Astrocyte of the hippocampus (primary cell): ENCODE data around the gene DPH2.
A peak's percentile ranks its signal among the peaks of the same experiment; 100 is the strongest.

Source experiments
- DNase-seq: peaks from one replicate; pipeline ENCODE4 v3.0.0; 2011; ENCODE audit warnings: low read depth, low spot score

The DPH2 gene

DNA sequence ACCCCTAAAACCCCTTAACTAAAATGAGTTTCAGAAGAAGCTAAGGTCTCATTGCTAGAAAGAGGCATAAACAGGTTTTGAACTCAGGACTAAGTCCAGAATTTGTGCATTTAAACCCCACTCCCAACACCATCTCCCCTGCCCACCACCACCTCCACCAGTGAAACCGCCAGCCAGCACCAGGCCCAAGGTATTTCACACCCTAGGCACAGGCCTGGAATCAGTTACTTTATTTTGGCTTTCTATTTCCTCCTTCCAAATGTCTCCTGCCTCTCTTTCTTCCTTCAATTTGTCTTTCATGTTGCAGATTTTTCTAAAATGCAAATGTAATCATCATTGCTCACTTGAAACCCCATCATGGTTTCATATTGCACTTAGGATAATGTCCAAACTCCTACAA lies 24.9 kb upstream of the DPH2 start:
- DNase-seq = no peak

DNA sequence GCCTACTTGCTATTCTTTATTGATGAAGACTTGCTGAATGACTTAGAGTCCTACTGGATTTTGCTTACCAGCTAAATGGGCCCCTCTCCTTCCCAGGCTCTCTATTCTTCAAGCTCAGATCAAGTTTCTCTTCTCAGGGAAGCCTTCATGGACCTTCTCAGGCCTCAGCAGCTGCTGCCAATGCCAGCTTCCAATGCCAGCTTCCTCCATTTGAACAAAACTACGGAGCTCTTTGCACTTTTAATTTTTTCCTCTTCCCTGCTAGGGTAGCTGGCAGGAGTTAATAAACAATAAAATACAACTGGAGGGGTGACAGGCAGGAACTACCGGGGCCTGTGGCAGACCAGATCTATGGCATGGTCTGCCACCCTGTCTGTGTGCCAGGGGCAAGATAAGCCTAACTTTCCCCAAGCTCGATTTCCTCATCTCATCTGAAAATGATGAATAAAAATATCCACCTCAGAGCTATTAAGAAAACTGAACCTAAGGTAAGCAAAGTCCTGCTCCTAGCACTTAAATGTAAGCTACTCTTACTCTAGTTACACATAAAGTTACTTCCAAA lies 24.1 kb upstream of the DPH2 start:
- no peak for DNase-seq

DNA sequence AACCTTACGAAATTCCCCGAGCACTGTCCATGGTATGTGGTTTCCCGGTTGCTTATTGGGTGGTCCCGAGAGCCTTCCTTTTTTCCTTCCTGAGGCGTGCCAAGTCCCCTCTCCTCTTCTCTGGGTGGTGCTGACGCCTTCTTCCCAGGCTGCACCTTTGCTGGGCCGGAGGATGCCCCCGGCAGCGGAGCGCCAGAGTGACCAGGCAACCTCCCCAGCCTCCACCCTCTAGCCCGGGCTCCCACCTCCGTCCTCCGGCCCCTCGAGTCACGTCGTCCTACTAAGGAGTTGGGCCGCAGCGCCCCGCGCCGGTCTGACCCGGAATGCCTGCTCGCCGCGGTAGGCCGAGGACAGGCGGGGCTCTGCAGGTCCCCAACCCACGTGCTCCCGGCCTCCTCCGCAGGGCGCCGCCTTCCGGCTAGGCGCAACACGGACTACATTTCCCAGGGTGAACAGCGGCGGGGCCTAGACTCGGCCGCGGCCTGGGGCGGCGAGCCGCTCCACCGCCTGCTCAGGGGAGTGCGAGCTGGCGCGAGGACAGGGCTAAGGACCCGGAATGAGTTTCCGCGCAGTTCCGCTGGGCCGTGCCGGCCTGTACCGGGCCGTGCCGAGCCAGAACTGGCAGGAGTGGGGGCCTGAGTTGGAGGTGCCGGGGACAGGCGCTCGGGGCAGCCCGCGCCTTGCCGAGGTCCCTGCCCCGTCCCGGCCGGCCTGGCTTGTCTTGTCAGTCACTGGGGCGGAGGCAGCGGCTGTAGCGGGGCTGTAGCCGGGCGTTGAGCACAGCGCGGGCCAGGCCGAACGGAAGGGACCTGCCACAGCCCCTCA lies 23.4 kb upstream of the DPH2 start, which contains the start of gene IPO13:
IPO13 (plus strand) TSS at position 715 of the 825 bp plus-strand sequence. CDS start 651 bp downstream, outside the sequence.
- peak; percentile 98 for DNase-seq

DNA sequence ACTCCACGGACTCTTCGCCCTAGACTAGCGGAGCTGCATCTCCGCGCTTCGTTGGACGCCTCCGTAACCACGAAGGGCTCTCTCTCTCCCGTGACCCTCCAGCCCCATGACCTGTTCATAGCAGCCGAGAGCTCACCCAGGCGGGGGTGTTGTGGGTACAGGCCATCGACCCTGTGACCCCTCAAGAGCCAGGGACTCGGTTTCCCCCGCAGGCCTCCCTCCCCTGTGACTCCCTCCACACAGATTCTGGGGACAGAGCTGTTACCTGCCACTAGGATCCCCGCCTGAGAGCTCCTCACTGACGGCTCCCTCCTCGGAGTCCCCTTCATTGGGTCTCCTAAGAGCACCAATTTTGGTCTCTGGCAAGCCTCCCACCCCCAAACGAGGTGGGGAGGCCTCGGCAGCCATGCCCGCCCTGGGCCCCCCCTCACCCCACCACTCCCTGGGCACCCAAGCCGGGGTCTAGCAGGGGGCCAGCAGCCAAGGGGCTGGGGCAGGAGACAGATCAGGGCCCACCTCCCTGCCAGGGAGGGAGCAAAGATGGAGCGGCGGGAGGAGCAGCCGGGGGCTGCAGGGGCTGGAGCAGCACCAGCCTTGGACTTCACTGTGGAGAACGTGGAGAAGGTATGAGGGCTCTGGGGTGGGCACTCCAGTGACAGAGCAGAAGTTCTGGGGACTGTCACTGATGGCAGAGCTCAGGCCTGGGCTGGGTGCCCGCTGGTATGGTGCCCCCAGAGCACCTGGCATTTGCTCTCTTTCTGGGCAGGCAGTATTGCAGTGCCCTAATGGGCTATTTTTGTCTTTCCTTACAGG lies 22.5 kb upstream of the DPH2 start:
- DNase-seq = no peak

DNA sequence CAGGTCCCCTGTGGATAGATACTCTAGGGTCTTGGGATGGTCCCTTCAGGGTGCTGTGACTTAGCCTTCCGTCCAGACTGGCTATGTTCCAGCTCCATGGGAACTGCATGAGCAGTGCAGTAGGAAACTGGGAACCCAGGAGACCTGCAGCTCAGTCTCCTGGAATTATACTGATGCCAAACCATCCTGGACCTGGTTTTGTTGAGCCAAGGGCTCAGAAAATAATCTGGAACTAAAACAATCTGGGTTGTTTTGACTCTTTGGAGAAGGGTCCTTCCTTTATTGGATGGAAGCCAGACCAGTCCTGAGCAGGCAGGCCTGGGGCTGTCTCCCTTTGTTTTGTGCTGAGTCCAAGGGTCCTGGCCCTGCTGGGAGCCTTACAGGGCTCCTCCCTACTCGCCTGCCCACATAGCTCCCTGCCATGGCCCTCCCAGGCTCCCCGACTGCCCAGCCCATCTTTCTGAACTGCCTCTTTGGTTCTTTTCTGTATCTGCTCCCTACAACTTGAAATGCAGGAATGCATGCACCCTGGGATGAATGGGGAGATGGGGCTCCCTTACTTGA lies 21.9 kb upstream of the DPH2 start:
- DNase-seq = peak; percentile 21

DNA sequence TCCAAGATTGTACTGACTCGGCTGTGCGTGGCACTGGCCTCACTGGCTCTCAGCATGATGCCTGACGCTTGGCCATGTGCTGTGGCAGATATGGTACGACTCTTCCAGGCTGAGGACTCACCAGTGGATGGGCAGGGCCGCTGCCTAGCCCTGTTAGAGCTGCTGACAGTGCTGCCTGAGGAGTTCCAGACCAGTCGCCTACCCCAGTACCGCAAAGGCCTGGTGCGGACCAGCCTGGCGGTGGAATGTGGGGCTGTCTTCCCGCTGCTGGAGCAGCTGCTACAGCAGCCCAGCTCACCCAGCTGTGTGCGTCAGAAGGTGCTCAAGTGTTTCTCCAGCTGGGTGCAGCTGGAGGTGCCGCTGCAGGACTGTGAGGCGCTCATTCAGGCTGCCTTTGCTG lies 20.1 kb upstream of the DPH2 start:
- DNase-seq = no peak

DNA sequence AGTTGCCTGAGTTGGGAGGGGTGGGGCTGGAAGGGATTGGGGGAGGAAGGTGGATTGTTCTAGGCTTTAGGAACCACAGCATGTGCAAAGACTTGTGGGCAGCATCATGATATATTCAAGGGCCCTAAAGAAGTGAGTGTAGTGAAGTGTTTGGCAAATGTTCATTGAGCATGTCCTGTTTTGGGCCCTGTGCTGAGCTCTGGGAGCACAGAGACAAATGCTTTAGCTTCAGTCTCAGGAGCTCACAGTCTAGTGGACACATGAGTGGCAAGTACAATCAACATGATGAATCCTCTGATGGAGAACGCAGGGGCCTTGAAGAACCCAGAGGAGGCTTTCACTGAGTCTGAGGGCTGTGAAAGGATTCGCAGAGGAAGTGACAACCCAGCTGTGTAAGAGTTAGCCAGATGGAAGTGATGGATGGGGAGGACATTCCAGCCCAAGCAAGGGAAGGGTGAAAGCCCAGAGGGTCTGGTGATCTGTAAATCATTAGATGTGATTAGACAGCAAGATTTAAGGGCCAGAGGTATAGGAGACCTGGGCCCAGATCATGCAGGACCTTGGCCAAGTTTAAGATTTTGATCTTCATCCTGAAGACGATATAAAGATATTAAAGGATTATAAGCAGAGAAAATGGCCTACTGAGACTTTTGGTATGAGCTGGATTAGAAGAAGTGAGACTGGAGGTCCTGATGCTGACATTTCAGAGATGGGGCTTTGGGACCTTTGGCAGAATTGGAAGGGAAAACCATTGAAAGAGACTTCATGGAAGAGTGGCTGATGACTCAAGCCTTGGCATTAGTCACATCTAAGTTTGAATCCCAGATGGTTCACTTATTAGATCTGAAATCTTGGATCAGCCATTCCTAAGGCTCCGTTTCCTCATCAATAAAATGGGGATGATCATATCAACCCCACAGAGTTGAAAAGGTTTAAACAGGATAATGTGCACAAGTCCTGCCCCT lies 18.5 kb upstream of the DPH2 start:
- DNase-seq = no peak

DNA sequence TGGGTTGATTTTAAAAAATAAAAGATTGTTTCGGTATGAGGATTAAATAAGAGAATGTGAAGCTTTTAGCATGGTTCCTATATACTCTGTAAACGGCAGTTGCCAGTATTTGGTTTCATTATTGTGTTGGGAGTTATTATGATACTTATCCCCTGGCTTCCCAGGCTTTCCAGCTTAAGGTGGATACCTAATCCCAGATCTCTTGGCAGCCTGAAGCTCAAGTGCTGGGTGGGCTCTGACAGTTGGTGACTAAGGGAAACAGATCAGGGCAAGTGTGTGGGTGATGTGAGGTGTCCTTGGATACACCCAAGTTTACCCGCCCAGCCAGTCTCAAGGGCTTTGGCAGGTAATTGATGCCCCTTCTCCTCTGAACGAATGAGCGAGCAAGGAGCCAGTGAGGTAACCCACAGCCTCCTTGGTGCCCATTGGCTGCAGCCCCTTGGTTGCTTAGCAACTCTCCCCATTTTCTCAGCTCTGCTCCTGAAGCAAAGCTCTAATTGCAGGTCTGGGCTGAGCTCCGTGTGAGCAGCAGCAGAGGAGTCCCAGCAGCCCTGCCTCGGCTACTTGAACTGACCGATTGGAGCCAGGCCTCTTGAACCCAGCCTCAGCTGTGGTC lies 17.0 kb upstream of the DPH2 start:
- DNase-seq = peak; percentile 20

DNA sequence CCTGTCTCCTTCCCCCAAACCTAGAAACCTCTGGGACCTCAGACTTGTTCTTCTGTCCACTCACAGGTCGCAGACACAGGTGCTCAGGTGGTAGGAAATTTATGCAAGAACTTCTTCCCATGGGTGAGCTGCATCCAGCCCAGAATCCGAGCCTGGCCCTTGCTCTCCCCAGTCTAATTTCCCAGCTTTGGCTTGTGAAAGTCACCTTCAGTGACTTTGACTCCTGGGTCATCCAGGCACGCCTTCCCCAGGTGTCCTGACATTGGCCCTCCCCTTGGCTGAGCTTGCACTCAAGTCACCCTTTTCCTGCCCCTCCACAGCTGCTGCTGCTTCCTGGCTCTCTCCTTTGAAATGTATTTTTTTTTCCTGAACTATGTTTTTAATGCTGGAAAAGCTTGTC lies 16.4 kb upstream of the DPH2 start:
- DNase-seq = no peak

DNA sequence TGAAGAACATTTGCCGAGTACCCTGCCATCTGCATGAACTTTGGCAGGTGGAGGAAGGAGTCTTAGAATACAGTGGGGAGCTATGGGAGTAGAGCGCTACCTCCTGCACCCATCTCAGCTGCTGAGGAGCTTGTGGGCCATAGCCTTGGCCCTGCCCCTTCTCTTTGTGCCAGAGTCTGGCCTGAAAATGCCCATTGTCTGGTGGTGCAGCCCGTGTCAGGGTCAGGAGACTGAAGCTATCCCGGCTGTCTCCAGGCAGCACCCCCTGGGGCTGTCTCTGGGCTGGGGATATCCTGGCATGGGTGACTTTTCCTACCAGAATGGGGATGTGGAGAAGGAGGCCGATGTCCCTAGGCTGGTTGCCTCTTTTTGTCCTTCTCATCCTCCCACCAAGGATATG lies 15.8 kb upstream of the DPH2 start:
- no peak for DNase-seq

DNA sequence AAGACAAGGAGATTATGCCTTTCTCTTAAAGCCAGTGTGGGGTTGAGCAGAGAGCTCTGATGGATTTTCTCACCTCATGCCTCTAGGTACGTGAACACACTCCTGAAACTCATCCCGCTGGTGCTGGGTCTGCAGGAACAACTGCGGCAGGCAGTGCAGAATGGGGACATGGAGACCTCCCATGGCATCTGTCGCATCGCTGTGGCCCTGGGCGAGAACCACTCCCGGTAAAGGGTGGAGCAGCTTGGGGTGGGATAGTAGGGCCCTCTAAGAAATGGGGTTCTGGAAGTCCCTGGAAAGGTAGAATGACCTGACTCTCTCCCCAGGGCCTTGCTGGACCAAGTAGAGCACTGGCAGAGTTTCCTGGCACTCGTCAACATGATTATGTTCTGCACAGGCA lies 13.6 kb upstream of the DPH2 start:
- no peak for DNase-seq

DNA sequence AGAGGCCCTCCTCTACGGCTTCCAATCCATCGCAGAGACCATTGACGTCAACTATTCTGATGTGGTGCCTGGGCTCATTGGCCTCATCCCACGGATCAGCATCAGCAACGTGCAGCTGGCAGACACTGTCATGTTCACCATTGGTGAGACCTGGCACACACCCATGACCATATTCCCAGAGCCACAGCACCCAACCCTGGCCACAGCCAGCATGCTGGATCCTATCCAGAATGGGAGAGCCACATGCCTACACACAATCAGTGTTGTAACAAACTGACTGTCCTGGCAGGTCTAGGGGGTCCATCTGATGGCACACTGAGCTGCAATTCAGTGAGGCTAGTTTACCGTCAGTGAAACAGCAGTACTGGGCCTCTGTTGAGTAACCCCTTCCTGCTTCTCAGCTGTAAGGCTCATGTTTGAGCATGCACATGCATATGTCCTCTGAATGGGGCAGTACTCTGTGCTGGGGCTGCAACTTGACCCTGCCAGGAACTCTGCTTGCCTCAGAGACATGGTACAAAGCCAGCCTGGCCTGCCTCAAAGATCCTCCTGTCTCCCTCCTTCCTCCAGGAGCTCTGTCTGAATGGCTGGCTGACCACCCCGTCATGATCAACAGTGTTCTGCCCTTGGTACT lies 12.3 kb upstream of the DPH2 start:
- no peak for DNase-seq

DNA sequence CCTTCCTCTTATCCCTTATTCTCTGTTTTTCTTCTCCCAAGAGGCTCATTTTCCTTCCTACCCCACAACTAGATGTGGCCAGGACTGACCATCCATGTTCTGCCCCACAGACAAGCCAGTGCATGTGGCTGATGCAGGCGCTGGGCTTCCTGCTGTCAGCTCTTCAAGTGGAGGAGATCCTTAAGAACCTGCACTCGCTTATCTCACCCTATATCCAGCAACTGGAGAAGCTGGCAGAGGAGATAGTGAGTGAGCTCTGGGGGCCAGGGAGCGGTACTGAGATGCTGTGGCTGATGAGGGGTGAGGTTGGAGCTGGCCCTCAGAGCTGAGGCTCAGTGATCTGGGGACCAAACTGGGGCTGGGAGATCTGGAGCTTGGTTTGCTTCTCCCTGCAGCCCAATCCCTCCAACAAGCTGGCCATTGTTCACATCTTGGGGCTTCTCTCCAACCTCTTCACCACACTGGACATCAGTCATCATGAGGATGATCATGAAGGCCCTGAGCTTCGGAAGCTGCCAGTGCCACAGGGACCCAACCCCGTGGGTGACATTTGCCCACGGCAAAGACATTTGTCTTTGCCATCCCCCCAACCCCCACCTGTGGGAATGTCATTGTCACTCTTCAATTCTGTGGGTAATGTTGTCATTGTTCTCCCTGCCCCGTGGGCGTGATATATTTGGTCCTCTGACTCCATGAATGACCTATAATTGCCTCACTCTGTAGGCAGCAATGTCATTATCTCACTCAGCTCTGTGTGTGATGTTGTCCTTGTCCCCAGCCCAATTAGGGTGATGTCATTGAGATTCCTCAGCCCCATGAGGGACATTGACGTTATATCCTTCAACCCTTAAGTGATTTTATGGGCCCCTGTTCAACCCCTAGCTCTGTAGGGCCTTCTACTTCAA lies 11.2 kb upstream of the DPH2 start:
- DNase-seq = no peak

DNA sequence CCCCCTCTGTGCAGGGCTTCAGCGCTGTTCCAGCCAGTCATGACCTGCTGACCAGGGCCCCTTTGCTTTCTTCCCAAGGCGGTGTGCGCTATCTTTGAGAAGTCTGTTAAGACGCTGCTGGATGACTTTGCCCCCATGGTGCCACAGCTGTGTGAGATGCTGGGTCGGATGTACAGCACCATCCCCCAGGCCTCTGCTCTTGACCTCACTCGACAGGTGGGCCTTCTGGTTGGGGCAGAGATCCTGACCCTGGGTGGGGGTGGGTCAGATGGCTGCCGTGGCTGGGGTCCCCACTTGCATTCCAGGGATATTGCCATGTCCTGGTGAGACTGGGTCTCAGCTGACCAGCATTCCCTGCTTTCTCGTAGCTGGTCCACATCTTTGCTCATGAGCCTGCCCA lies 9.0 kb upstream of the DPH2 start:
- no peak for DNase-seq

DNA sequence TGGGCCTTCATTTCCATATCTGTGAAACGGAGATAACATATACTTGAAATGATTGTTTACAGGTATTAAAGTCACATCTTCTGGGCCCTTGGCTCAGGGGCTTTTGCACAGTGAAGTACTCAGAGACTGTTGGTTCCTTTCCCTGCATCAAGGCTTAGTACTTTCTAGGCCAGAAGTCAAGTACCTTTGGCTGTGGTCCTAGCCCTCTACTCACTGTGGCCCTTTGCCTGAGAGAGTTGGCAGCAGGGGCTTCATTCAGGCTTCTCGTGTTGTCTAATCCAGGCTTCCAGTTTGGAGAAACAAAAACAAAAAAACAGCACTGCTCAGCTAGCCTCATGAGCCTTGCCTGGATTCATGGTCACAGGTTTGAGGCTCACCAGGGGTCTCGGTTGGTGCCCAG lies 8.1 kb upstream of the DPH2 start:
- DNase-seq = no peak

DNA sequence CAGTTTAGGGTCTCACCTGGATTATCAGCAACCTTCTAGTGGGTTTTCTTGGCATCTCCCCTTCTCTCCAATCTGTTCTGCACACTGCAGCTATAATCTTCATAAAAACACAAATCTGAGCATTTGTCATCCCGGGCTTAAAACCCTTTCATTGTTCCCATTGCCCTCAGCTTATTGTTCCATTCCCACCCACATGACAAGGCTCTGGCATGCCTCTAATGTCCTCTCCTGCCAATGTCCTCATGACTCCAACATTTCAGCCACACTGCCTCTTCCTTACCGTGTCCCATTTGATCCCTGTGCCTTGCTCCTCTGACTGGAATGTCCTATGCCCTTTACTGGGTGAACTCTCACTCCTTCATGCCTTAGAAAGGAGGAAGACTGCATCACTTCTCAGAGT lies 7.5 kb upstream of the DPH2 start:
- no peak for DNase-seq

DNA sequence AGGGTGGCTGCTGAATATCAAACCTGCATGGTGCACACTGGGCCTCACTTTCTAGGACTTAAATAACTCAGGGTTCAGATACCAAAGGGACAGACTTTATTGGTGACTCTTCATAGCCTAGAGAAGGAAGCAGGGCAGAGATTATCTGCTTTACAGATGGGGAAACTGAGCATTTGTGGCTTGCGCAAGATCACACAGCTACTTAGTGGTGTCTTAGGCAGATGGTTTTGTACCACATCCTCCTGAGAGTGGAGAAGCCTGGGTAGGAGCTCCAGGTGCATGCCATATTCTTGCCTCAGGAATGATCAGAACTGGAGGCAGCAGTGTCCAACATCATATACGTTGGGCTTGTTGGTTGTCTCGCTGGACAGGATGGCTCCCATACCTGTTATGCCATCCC lies 6.8 kb upstream of the DPH2 start:
- no peak for DNase-seq

DNA sequence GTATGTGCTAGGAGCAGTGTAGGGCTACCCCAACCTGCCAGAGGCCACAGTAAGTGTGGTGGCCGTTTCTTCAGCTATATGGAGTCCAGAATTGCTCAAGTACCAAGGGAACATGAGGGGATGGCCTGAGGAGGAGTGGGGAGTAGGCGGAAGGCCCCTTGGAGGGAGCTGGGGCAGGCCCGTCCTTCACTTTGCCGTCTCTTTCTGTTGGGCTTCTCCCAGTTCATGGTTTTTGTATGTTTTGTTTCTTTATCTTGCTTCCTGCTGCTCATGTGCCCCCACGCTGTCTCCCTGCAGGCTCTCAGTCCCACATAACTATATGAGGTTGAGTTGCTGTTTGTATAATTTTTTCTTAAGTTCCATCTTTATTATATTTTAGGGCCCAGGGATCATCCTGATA lies 5.9 kb upstream of the DPH2 start:
- no peak for DNase-seq

DNA sequence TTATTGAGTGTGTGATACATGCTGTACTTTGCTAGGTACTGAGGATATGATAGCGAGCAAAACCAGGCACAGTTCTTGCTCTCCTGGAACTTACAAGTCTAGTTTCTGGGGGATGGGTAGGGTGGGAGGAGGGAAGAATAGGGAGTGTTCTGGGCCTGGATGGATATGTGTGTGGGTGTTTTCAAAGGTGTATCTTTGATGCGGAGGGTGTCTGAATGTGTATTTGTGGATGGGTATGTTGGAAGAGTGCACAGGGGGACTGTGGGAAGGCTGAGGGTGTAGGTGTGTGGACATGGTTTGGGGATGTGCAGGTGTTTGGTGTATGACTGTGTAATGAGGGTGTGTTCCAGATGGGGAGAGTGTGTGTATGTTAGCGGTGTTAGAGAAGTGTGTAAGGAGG lies 4.5 kb upstream of the DPH2 start:
- no peak for DNase-seq
